ENCODE results near the gene CIDEC.

DNA sequence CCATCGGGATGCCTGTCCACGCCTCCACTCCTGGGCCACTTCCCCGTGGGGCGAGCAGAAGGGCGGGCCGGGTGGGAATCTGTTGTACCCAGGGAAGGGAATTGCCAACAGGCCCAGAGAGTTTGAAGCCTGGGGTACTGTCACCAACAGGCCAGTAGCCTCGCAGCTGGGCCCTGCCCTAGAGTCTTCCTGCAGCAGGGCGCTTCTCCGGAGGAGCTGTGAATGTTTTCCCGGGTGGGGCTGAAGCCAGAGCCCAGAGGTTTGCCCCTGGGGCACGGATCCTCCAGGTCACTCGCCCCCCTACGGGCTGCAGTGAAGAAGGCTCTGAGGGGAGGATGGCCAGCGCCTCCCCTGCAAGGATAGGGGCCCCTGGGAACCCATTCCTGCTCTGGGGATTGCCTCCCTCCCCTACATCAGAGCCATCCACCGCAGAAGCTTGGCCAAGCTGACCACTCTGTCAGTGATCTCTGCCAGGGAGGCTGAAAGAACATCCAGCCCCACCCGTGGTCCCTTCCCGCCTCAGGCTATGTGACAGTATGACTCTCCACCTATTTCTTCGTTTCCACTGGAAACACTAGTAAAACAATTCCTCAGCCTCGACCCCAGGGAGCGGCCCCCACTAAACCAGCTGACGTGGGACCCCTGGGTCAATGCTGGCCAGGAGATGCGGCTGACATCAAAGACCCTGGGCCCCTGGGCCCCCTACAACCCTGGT is 16.8 kb downstream of the CIDEC start:
- TF ChIP-seq, protein P1, sequence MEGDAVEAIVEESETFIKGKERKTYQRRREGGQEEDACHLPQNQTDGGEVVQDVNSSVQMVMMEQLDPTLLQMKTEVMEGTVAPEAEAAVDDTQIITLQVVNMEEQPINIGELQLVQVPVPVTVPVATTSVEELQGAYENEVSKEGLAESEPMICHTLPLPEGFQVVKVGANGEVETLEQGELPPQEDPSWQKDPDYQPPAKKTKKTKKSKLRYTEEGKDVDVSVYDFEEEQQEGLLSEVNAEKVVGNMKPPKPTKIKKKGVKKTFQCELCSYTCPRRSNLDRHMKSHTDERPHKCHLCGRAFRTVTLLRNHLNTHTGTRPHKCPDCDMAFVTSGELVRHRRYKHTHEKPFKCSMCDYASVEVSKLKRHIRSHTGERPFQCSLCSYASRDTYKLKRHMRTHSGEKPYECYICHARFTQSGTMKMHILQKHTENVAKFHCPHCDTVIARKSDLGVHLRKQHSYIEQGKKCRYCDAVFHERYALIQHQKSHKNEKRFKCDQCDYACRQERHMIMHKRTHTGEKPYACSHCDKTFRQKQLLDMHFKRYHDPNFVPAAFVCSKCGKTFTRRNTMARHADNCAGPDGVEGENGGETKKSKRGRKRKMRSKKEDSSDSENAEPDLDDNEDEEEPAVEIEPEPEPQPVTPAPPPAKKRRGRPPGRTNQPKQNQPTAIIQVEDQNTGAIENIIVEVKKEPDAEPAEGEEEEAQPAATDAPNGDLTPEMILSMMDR (IDR thresholded peaks at IDR 0.05): no peak
- TF ChIP-seq POLR2AphosphoS5 (IDR thresholded peaks at IDR 0.05): no peak

Measured in esophagus muscularis mucosa (tissue), 3 donors.